NCI-H748 treated with DMSO at 0.1 percent for 48 hours (cell line): Measurements from ENCODE around the gene SNX12.
"Not testable (repeated sequence)": the region's sequence is repeated elsewhere in the genome, so short reads cannot be mapped to it uniquely, and the experiment has no call there.

Source experiments
- DNase-seq: peaks from one replicate; lab custom pipeline; 2025; lab: John Stamatoyannopoulos, UW

SNX12 gene

DNA sequence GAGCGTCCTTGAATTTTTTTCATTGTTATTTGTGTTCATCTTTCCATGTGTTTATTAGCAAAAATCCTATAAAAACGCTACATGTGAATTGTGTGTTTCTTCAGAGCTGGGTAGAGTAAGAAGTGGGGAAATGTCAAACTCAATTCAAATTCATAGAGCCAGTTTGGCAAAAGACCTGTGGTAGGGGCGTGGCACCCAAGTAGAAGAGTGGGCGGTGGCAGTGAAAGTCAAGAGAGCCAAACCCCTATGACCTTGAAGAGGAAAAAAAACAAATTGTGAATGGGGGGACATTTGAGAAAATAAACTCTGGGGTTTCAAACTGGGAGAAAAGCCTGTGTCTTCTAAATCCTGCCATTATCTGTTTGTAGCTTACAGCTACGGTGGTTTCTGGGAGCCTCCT is 23.1 kb upstream of the SNX12 start:
- DNase-seq = no peak

- no peak for DNase-seq
Measured at GRCh38 chrX:71085900-71086299, 17.8 kb upstream of the SNX12 start.

GRCh38 chrX:71082822-71083221 is 14.7 kb upstream of the SNX12 start:
- no peak for DNase-seq

GRCh38 chrX:71082124-71082647 is 14.1 kb upstream of the SNX12 start:
- DNase-seq = no peak

- no peak for DNase-seq
Measured at GRCh38 chrX:71081330-71082123, 13.4 kb upstream of the SNX12 start.

GRCh38 chrX:71070531-71070930 is 2.4 kb upstream of the SNX12 start:
- no peak for DNase-seq

GRCh38 chrX:71067712-71068043 is 456 bp downstream of the SNX12 start:
- no peak for DNase-seq

- DNase-seq = no peak
Measured at GRCh38 chrX:71067089-71067488, 1.0 kb downstream of the SNX12 start.

DNA sequence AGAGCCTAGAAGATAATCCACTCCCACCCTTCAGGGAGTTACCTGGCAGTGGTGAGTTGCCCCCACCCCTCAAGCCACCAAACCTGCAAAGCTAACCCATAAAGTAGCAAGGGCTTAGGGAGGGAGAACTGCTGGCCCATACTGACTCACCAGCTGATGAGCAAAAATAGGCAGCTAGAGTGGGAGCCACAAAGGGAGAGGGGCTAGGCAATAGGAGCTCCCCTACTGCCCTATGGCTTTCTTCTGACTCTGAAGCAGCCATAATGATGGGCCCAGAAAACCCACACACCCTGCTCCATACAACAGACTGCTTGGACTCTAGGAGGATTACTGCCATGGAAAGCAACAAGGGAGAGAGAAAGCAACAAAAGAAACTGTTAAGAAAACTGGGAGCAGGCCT is 8.0 kb downstream of the SNX12 start:
- DNase-seq = no peak

DNA sequence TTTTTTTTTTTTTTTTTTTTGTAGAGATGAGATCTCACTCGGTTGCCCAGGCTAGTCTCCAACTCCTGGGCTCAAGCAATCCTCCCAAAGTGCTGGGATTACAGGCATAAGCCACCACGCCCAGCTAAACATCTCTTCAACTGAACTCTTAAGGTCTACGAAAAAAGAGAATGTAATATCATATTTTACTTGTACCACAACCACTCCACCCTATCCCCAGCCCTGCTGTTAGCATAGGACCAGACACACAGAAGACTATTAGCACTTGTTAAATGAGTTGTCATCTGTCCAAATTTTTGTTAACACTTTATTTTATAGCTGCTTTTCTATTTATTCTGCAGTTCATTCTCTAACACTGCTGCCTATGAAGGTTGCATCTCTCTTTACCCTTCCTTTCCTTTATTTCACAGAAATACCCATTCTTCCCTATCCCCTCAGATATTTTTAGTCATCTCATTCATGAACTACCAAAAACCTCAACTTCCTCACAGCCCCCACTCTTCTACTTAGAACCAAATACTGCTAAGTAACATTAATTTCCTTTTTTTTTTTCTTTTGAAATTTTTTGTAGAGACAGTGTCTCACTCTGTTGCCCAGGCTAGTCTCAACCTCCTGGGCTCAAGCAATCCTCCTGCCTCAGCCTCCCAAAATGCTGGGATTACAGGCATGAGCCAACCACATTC is 10.1 kb downstream of the SNX12 start:
- DNase-seq = no peak

GRCh38 chrX:71056867-71057266 is 11.3 kb downstream of the SNX12 start:
- DNase-seq = no peak

DNA sequence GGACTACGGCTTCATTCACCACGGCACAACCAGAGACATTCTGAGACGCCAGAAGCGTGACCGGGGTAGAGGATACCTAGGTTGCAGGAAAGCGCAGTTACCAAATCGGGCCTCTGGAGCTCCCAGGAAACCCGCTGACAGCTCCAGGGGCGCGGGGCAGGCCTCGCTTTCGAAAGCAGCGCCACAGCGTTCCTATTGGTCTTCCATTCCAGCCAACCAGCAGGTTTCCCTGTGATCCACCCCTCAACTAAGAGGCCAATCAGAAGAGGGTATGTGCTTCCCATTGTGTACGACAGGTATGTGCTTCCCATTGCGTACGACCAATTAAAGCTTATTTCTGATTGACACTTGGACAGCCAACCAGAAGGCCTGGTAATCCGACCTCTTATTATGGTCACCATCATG is 14.9 kb downstream of the SNX12 start:
- no peak for DNase-seq

- no peak for DNase-seq
Measured at GRCh38 chrX:71052721-71053120, 15.4 kb downstream of the SNX12 start.

DNA sequence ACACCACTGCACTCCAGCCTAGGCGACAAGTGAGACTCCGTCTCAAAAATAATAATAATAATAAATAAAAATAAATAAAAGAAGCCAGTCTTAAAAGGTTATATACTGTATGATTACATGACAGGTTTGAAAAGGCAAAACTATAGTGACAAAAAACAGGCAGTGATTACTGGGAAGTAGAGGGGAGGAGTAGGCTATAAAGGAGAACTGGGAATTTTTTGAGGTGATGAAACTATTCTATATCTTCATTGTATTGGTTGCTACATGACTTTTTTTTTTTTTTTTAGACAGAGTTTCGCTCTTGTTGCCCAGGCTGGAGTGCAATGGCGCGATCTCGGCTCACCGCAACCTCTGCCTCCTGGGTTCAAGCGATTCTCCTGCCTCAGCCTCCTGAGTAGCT is 20.2 kb downstream of the SNX12 start:
- not testable (repeated sequence) for DNase-seq

DNA sequence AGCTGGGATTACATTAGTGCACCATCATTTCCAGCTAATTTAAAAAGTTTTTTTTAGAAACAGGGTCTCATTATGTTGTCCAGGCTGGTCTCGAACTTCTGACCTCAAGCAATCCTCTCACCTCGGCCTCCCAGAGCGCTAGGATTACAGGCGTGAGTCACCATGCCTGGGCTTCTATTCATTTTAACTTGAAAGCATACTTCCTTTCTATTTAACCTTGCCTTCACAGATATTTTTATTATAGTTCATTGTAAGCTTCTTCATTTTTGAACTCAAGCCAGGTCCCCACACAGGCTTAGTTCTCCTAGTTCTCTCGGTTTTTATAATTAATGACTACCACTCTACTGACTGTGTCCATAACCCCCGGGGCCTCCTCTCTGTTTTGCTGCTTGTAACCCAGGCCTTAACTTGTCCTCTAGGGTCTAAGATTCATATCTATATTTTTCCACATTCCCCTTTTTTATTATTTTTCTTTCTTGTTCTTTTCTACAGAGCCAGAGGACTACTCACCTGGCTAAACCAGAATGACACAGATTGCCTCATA is 50.7 kb downstream of the SNX12 start:
- no peak for DNase-seq
